Fibroblast of gingiva (primary cell): ENCODE measurements around the gene SCLY.

Experiments
- DNase-seq: peaks from one replicate; pipeline ENCODE4 v3.0.0-alpha.2; 2011; ENCODE audit warnings: low read depth

SCLY gene

DNA sequence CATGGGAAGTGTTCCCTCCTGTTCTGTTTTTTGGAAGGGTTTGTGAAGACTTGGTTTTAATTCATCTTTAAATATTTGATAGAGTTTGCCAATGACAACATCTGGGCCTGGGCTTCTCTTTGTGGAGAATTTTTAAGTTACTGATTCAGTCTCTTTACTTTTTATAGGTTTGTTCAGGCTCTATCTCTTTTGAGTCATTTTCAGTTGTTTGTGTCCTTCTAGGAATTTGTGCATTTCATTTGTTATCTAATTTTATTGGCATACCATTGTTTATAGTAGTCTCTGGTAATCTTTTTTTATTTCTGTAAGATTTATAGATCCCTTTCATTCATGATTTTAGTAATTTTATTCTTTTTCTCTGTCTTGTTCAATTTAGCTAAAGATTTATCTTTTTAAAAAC lies 14.6 kb downstream of the SCLY start:
- DNase-seq: no peak

DNA sequence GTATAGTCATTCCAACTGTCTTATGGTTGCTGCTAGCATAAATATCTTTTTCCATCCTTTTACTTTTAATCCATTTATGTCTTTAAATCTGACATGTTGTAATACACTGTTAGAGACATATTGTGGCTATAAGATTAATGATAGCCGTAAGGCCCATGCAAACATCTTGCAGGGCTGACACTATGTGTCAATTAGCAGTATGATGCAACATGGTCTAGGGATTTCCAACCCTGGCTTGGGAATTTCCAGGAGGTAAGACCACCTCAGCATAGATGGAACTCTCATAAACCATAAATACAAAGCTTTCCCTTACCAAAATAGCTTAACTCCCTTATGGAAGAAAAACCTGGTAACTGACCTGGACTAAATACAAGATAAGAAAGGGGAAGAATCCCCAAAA lies 16.5 kb downstream of the SCLY start:
- DNase-seq: no peak

DNA sequence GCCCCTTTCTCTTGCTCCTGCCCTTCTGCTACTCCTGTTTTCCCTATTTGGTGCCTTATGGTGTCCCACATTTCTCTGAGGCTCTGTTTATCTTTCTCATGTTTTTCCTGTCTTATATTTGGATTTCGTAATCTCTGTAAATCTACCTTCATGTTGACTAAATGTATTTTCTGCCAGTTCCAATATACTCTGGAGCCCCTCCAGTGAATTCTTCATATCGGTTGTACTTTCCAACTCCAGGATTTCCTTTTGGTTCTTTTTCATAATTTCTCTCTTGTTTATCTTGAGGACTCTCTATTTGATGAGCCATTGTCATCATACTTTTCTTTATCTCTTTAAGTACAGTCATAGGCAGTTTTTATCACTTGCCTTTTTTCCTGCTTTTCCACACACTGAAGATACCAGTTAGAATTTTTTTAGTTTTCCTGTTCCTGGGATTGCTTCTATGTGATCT lies 19.1 kb downstream of the SCLY start:
- no peak for DNase-seq

DNA sequence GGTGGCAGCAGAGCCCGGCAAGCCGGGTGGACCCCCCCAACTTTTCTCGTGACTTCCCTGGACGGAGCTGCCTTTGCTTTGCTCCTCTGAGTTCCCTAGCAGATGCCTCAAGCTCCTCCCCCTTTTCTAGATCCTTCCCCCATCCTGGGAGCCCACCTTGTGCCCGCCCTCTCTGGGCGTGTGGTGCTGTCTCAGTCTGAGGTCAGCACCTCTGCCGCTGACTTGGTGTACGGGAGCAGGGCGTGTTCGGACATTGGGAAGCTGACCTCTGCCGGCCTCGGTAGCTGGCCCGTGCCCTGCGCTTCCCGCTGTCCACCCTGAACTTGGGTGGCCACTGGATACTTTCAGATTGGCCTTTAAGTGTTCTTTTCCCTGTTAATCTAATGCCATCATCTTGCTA lies 19.7 kb downstream of the SCLY start:
- DNase-seq: no peak

DNA sequence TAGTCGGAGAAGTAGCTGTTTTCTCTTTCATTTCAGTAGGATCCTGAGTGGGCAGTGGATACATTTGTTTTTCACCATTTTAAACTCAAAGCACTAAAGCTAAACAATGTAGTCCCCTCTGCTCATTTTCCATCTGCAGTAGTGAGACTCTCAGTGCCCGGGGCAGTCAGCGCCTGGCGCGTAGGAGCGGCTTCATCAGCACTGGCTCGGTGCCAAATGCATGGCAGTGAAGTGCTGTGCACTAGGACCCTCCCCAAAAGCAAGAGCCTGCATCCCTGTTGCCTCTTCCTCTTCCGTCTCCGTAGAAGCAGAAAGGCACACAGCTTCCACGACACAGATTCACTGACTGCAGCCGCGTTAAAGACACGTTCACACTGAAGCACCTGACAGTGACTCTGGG lies 20.3 kb downstream of the SCLY start:
- DNase-seq: no peak

DNA sequence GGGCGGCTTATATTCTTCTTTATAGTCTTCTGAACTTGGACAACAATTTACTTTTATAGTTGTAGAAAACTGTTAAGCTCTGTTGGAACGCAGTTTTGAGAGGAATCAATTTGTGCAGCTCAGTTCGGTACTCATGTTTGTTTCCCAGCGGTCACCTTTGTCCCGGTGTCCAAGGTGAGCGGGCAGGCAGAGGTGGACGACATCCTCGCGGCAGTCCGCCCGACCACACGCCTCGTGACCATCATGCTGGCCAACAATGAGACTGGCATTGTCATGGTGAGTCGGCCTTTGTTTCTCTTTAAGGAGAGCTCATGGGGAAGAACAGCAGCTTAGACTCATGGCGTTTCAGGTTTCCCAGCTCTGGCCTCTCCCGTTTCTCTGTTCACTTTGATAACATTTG lies 20.8 kb downstream of the SCLY start:
- DNase-seq: no peak

DNA sequence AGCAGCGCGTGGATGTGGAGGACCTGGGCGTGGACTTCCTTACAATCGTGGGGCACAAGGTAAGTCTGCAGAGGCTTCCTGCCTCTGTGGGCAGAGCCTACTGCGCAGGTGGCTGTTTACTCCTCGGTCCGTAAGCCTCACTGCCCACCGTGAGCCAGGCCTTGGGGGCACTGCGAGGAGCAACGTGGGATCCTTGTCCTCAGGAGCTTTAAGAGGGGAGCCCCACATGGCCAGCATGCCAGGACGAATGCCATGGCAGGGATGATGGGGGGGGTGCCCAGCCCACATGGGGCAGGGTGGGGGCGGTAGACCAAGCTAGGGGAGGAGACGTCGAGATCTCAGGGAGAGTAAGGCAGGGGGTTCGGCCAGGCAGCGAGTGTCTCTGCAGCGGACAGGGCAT lies 21.4 kb downstream of the SCLY start:
- DNase-seq: no peak

DNA sequence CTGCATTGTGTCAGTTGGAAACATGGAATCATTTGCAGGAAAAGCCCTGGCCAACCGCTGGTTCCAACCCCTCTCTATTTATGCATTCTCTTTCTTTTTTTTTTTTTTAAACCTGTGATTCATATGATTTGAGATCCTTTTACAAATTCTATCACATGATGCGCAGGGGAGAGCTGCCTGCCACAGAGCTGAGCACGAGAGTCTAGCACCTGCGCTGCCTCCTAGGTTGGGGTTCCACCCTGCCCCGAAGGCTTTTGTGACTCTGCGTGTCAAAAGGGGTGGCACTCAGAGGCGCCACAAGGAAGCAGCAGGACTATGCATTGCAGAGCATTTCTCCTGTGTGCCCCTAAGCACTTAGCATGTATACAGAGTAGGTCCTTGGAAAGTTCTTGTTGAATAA lies 22.0 kb downstream of the SCLY start:
- DNase-seq: no peak

DNA sequence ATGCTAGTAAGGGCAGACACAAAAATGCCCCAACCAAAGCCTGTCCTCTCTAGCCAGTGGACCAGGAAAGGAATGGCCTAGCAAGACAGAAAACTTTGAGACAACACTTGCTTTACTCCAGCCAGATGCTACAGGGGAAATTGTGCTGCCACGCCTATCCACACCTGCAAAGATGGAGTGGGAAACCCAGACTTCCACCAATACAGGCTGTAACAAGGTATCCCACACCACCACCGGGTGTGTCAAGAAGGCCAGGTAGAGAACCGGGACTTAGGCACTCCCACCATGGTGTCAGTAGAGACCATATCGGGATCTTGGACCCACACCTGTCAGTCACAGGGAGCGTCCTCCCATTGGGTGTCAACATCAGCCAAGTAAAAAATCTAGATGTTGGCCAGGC lies 23.1 kb downstream of the SCLY start:
- DNase-seq: no peak

DNA sequence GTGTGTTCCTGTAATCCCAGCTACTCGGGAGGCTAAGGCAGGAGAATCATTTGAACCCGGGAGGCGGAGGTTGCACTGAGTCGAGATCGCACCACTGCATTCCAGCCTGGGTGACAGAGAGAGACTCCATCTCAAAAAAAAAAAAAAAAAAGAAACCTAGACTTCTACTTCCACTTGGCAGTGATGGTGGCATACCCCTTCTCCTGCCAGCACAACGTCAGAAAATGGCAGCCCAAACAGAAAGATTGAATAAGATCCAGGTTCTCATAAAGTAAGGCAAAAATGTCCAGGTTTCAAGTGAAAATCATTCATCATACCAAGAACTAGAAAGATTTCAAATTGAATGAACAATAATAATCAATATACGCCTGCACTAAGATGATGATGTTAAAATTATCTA lies 24.0 kb downstream of the SCLY start:
- no peak for DNase-seq

DNA sequence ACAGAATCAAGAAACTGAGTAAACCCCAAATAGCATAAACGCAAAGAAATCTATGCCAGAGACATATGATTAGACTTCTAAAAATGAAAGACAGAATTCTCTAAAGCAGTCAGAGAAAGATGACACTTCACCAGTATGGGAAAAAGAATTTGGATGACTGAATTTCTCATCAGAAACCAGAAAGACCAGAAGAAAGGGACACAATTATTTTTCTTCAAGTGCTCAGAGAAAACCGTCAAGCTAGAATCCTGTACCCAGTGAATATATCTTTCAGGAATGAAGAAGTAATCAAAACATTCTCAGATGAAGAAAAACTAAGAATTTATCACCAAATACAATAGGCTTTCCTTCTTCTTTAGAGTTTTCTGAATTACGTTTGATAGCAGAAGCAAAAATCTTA lies 25.1 kb downstream of the SCLY start:
- no peak for DNase-seq

DNA sequence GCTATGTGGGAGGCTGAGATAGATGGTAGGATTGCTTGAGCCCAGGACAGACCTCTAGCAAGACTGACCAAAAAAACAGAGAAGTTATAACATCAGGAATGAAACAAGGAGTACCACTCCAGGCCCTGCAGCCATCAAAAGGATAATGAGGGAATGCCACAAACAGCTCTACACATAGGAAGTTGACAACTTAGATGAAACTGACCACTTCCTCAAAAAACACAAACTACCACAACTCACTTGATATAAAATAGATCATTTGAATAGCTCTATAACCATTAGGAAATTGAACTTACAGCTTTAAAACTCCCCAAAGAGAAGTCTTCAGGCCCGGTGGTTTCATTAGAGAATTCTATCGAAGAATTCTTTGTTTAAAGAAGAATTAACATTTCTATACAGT lies 26.4 kb downstream of the SCLY start:
- DNase-seq: no peak

DNA sequence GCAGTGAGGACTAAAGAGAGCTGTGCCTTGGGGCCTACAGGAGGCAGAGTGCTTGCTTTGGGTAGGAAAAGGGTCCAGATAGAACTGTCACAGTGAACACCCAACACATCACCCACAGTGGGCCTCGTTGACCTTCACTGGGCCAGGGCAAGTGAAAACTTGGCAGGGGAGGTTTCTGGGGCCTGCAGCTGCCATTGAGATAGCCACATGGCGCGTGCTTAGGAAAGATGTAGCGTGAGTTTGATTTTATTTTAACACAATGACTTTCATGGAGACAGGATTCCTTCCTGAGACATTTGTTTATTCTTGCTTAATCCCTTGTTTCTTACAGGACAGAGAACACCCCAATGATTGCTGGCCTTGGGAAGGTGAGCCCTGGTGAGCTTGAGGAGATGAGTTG lies 30.1 kb downstream of the SCLY start:
- no peak for DNase-seq

DNA sequence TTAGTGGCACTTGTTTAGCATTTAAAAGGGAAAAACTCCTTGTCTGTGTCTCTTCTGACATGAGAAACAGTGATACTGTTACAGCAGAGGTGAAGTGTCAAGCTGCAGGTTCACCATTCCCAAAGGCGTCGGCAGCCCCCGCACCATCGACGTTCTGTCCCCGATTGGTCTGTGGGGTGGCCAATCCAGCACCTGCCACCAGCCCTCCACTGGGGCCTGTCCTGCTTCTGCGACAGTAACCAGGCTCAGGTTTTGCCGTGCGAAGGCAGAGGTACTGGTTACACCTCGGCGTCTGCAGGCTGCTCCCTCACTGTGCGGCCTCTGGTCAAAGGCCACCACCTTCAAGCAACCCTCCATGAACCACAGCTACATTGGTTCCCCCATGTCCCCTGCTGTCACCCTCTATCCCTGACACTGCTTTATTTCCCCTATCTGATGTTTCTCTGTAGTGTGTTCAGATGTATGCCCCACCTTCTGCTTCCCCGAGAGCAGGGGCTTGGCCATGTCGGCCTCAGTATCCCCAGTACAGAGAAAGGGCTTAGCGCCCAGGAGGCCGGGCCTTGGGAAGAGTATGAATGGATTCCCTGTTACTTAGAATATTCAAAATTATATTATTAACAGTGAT lies 30.7 kb downstream of the SCLY start:
- DNase-seq: no peak

DNA sequence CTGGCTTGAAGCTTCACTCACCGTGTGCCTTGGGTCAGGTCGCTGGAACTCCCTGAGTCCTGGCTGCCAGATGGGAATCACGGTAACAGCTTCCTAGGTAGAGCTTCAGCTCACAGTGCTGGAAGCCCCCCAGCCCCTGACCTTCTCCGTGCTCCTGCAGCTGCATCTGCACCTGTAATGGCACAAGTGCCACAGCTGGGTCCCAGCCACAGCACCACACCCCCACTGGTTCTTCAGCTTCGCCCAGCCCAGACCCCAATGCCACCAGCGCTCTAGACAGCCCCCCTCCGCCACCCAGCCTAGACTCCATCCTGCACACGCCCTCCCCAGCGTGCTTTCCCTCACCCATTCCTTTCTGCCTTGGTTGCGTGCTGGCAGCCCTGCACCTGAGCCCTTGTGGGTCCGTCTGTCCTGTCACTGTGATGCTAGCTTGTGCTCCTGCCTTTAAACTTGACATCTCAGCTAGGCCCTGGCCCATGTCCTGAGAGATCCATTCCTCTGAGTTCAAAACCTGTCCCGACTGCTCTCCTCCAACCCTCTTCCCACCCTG lies 31.8 kb downstream of the SCLY start:
- DNase-seq: no peak

DNA sequence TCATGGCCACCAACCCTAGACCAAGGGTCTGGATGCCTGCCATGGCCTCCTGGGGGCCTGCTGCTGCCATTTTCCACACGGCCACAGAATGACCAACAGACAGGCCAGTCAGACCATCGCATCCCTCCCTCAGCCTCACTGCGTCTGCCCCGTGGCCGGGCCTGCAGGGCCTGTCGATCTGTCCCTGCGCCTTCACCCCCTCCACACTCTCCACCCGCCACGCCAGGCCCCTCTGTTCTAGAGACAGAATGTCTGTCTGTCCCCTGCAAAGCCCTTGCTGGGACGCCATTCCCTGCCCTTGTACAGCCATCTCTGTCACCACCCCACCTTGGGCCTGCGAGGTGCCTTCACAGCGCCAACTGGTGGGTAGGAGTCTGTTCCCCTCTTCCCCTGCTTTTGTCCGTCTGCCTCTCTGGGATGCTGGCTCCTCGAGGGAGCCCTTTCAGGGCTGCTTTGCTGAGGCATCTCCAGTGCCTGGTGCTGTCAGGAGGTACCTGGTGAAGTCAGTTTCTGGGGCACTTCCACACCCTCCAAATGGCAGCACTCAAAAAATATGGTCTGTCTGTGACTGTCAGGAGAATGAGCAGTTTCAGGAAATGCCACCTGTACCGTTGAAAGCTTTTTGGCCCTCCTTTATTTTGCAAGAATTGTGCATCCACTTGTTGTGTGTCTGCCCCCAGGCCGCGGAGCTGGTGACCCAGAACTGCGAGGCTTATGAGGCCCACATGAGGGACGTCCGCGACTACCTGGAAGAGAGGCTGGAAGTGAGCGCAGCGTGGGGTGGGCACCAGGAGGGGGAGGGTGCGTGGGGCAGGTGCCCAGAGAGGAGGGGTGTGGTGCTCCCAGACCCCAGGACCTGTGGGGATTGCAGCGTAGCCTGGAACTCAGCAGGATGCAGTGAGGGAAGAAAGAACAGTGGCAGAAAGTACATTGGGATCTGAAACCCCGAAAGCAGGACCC lies 32.7 kb downstream of the SCLY start:
- DNase-seq: no peak

DNA sequence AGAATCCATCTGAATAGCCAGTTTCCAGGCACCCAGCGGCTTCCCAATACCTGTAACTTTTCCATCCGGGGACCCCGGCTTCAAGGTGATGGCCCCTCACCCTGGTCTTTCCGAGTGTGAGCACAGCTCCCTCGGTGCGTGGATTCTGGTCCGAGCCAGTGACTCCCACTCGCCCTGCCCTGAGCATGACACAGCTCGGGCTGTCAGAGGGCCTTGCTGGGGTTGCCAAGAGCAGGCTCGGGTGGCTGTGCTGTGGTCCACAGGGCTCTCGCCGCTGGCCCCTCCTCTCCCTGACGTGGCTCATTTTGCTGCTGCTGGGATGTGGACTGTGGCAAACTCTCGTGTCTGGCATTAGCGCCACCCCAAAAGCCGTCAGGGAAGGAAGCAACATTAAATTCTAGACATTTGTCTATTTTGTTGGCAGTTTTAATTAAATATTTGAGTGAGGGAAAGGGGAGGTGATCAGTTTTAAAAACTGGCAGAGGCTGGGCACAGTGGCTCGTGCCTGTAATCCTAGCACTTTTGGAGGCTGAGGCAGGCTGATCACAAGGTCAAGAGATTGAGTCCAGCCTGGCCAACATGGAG lies 33.7 kb downstream of the SCLY start:
- DNase-seq: no peak

DNA sequence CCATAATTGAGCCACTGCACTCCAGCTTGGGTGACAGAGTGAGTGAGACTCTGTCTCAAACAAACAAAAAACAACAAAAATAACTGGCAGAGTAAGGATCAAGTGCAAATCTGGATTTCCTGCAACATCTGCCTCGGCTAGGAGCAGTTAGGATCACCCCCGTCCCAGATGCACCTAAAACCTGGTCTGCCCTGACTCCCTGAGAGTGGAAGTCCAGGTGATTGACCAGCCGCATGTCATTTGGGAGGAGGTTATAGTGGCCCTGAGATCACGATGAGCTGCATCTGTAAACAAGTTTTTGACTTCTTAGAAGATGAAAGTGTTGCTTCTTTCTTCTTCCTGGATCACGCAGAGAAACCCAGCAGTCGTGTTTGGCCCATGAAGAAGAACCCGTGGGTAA lies 34.3 kb downstream of the SCLY start:
- no peak for DNase-seq

DNA sequence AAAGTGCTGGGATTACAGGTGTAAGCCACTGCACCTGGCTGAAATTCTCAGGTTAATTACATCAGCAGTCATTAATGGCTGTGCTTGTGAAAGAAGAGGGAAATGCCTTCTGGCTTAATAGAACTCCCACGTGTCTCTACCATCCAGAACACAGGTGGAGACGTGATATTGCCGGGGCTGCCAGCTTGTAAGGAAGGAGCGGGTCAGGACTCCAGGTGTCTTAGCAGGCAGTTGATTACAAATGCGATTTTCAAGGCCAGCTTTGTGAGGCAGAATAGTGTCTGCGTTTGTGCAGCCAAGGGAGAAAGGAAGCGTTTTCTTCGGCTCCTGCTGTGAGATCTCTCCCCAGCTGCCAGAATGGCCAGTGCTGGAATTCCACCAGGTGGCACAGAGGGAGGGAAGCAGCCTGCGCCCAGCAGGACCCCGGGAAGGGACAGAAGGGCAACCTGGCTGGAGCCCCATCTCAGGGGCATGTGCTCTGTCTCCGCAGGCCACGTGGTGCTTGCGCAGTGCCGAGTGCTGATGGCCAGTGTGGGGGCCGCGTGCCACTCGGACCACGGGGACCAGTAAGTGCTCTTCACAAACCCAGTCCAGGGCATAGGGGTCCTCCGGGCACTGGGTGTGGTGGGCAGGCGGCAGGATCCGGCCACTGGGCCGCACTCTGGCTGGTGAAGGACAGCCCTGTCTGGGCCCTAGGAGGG lies 35.7 kb downstream of the SCLY start:
- no peak for DNase-seq

DNA sequence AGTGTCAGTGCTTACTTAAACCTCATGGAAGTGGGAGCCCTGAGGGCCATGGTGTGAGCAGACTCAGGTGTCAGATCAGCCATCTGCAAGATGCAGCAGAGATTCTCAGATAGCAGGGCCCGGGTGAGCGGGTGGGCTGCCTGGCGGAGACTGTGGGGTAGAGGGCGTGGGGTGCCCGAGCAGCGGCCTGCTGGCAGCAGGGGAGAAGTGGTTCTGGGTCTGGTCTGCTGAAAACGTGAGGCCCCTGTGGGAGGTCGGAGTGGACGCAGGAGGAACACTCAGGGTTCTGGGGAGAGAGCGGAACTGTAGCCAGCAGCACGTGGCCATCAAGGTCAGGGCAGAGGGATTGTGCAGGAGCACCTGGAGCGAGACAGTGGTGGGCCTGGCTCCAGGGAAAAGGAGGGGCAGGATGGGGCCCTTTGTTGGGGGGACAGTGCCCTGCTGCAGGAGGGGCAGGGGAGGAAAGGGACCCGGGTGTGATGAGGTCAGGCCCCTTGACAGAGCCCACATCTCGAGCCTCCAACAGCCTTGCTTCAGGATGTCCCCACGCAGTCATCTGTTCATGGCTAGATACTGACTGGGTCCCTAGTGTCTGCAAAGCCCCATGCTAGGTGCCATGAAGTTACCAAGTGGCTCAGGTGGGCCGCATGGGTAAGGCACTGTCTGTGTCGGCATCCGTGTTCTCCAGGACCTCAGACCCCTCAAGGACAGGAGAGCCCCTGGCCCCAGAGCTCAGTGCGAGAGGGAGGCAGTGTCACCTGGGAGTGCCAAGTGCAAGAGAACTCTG lies 36.6 kb downstream of the SCLY start:
- DNase-seq: no peak
